LNCAP (cell line): Measurements from ENCODE around the gene MMP23B.

Experiments
- TF ChIP-seq, protein P1 (sequence below): fragments of 450-650 bp; IDR thresholded peaks from 2 replicates; pipeline ENCODE4 v1.5.1; 2017; ENCODE audit warnings: mild to moderate bottlenecking

MMP23B gene

DNA sequence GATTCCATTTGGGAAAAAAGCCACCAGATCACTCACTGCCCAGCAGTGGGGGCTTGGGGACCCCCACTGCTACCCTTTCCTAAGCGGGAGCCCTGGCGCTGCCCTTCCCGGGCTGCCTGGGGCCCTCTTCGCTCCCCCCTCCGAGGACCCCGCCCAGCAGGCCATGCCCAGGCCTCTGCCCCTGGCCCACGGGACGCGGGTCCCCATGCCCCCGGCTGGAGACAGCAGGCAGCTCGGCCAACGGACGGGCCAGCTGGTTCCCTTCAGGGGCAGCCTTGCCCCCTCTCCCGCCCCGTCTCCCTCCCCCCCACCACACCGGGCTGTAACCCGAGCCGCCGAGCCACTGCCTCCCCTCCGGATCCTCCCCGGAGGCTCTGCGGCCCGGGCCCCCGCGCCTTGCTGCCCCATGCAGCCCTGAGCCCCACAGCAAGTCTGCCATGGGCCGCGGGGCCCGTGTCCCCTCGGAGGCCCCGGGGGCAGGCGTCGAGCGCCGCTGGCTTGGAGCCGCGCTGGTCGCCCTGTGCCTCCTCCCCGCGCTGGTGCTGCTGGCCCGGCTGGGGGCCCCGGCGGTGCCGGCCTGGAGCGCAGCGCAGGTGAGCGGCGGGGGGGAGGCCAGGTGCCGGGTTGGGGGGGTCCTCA, at the start of gene MMP23B:
TSS of gene MMP23B (plus strand) at position 392 of the 639 bp plus-strand sequence. CDS start at position 438, 46 bp downstream.
- TF ChIP-seq, protein P1, sequence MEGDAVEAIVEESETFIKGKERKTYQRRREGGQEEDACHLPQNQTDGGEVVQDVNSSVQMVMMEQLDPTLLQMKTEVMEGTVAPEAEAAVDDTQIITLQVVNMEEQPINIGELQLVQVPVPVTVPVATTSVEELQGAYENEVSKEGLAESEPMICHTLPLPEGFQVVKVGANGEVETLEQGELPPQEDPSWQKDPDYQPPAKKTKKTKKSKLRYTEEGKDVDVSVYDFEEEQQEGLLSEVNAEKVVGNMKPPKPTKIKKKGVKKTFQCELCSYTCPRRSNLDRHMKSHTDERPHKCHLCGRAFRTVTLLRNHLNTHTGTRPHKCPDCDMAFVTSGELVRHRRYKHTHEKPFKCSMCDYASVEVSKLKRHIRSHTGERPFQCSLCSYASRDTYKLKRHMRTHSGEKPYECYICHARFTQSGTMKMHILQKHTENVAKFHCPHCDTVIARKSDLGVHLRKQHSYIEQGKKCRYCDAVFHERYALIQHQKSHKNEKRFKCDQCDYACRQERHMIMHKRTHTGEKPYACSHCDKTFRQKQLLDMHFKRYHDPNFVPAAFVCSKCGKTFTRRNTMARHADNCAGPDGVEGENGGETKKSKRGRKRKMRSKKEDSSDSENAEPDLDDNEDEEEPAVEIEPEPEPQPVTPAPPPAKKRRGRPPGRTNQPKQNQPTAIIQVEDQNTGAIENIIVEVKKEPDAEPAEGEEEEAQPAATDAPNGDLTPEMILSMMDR: no peak

DNA sequence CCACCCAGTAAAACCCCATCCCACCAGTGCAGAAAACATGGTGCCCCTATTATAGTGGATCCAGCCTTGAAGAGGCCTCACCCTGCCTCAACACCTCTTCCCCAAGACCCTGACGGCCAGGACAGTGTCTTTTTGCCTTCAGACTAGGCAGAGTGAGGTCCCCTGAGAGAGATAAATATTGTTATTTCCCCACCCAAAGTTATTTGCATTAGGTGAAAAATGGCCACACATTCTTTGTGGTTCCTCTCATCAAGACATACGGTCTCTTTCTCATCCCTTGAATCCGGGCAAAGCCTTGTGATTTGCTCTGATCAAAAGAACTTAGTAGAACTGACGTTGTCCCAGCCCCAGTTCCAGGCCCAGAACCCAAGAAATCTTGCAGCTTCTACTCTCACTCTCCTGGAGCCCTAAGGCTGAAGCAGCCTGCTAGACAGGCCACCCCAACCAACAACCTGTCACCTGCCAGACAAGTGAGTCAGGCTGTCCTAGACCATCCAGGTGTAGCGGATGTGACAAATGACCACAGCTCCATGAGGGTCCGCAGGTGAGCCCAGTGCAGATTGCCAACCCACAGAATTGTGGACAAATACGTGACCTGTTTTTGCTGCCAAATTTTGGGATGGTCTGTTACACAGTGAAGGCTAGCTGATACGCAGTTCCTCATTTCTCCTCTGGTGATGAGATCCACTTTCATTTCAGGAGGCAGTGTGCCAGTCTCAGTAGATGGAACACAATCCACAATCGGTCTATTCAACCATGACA, 49.2 kb upstream of the MMP23B start:
- TF ChIP-seq, protein P1: no peak

DNA sequence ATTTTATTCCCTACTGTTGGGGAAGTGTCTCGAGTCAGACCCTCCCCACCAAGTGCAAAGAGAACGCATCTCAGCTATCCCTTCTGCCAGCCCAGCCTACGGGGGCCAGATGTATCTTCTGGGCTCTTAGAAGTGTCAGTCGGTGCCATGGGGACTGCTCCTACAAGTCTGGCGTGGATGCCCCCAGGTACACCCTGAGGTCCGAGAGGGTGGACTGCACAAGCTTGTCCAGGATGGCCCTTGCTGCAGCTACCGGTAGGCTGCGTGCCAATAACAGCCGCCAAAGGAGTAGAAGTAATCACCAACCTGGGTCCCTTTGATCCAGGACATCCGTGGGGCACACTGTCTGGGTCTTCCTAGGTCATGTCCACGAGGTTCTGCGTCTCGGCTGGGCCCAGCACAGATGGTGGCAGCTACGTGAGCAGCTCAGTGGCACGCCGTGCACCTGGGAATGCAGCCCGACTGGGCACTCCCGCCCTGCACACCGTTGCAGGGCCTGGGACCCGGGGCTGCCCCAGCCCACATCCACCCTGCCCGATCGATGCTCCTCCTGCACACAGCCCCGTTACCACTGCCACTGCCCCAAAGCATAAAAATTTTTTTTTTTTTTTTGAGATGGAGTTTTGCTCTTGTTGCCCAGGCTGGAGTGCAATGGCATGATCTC, 48.5 kb upstream of the MMP23B start:
- TF ChIP-seq, protein P1: no peak

DNA sequence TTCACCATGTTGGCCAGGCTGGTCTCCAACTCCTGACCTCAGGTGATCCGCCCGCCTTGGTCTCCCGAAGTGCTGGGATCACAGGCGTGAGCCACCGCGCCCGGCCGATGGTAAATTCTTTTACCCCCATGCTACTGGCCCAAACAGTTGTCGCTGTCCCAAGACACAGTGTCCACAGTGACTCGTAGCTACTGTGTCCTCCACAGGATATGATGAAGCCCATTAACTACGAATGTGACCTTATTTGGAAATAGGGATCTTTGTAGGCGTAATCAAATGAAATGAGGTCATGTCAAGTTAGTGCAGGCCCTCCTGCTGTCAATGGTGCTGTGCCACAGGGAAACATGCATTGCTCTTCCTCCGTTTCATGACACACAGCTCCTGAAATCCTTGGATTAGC, 40.5 kb upstream of the MMP23B start:
- TF ChIP-seq, protein P1: no peak

DNA sequence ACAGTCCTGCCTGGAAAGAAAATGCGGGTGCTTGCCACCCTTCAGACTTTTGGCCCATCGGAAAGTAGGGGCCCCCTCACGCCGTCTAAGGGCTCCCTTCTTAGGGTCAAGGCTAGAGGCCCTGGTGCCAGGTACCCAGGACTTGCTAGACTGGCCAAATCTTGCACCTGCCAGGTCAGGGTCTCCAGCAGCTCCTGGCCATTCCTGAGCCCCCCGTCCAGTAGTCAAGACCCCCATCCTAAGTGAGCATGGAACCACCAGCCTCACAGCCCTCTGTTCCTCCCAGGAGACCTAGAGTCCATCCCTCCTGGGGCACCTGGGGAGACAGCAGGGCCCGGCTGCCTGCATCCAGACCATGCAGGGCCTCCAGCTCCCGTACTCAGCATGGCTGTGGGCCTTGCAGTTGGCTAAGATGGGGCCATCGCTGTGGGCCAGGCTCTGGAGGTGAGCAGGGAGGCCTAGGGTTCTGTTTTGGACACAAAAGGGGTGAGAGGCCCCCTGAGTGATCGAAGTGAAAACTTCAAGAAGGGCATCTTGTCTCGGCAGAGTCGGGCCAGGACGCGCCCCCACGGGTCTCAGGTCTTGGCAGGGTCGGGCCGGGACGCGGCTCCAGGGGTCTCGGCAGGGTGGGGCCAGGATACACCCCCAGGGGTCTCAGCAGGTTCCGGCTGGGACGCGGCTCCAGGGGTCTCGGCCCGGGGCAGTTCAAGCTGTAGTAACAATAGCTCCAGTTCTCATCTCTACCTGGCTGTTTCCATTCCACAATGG, 38.0 kb upstream of the MMP23B start:
- TF ChIP-seq, protein P1: no peak

DNA sequence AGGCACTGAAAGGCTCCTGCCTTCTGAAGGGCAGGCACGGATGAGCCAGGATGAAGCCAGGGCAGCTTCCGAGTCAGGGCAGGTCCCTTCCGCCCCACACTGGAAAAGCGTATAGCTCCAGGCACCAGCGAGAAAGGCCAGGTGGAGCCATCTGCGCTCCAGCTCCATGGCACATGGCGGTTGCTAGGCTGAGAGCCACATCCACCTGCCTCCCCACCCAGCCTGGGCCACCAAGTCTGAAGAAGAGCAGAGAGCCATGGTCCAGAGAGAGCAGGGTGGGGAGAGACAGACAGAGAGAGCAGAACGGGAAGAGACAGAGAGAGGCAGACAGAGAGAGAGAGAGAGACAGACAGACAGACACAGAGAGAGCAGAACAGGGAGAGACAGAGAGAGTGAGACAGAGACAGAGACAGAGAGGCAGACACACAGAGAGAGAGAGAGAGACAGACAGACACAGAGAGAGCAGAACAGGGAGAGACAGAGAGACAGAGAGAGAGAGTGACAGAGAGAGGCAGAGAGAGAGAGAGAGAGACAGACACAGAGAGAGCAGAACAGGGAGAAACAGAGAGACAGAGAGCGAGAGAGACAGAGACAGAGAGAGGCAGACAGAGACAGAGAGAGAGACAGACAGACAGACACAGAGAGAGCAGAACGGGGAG, 37.2 kb upstream of the MMP23B start:
- TF ChIP-seq, protein P1: no peak
